ENCODE measurements around the gene COPS4. TPM values are rescaled to one million over a fixed set of nuclear protein-coding genes. Genes with fewer than 3 reads are reported as not detected.

Gene COPS4
- total RNA-seq = 54.8 and 69.6 TPM in 2 replicates

DNA sequence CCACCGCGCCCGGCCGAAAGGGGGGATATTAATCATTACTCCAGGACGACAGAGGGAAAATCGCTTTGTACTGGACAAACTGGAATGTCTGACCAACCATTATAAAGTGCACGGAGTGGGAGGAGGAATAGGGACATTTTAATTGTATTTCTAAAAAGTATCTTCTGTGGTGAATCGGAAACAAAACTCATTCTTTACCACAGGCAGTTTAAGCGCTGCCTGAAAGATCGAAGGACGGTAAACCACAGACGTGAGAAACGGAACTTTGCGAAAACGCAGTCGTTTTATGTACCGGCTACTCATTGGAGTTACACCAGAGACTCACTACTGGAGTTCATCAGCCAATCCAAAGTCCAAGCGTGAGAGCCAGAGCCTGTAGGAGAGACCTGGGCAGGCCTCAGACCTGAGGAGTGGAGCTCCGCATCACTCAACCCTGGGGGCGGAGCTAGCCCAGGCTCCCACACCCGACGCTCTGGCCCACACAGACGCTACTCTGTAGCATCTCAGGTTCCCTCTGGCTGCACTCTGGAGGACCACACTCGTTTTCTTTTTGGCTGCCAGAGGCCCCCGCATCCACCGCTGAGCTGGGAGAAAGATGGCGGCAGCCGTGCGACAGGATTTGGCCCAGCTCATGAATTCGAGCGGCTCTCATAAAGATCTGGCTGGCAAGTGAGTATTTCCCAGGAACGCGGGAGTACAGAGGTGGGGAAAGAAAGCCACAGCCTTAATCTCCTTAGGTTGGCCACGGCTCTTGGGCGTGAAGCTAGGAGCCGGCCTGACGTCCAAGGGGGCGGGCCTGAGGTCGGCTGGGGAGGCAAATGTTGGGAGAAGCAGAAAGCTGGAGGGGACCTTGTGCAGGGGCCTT lies at the start of gene COPS4:
TSS of gene COPS4 (plus strand) at position 554 of the 865 bp plus-strand sequence. CDS start at position 596, 42 bp downstream.

GRCh38 chr4:83010522-83011318 lies 24.3 kb upstream of the COPS4 start, which contains the start of gene LIN54:
TSS of gene LIN54 (minus strand) at chr4:83010823. CDS start at chr4:82984844, 25,979 bp downstream.

DNA sequence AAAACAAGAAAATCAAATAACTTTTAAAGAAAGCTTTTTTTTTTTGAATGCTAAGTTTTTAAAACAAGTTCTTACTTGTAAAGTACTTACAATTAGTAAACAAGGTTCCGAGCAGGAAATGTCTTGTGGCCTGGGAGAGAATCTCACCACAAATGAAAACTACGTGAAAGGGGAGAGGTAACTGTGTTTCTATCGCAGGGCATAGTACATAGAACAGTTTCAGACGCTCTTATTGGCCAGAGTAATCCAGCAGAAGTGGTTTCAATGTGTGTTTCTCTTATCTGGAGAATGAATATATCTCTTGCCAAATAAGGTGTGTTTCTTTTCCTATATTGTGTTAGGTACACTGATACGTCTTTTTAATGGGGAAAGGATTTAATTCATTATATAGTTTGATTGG lies 79.6 kb downstream of the COPS4 start, which contains the start of gene PLAC8:
TSS of gene PLAC8 (minus strand) at position 154 of the 400 bp plus-strand sequence. CDS start 6,808 bp downstream, outside the sequence.

Other genes with a start within 250 kb of the COPS4 start
- 13.5 and 28.0 TPM in 2 replicates for gene SCD5, start 236.4 kb upstream of the COPS4 start, total RNA-seq
- gene SEC31A, start 144.0 kb upstream of the COPS4 start, total RNA-seq = 88.2 and 113 TPM in 2 replicates
- gene THAP9, start 134.4 kb upstream of the COPS4 start, total RNA-seq = 1.3 and 2.4 TPM in 2 replicates
- 6.2 and 6.6 TPM in 2 replicates for gene LIN54, start 24.4 kb upstream of the COPS4 start, total RNA-seq
- 0.15 and 0.86 TPM in 2 replicates for gene PLAC8, start 79.5 kb downstream of the COPS4 start, total RNA-seq
- gene COQ2, start 249.6 kb downstream of the COPS4 start, total RNA-seq = 20.5 and 32.5 TPM in 2 replicates